GM10248 (cell line): Measurements from ENCODE around the gene POLR1C.

ENCODE experiments used
- CTCF ChIA-PET: fragments of 300-600 bp; sonication (Branson Sonifier 250); formaldehyde crosslinking; extraction: SDS; loops from one replicate; lab custom pipeline; 2021; ENCODE audit warnings: antibody characterized with exemption; lab: Yijun Ruan, JAX
- POLR2A ChIA-PET: fragments of 350-650 bp; sonication (Branson Sonifier 250); formaldehyde crosslinking; extraction: SDS; loops from one replicate; lab custom pipeline; 2020; ENCODE audit warnings: antibody characterized with exemption; lab: Yijun Ruan, JAX
- DNase-seq: peaks from one replicate; pipeline ENCODE4 v3.0.0; 2012; ENCODE audit errors: extremely low spot score
- CTCF ChIP-seq: IDR thresholded peaks from 2 replicates; pipeline ENCODE4 v1.5.1; 2012; ENCODE audit warnings: mild to moderate bottlenecking, low read depth; ENCODE audit errors: extremely low read depth, missing control alignments, control extremely low read depth

The POLR1C gene

GRCh38 chr6:43469947-43470346 lies 46.9 kb upstream of the POLR1C start:
- POLR2A ChIA-PET = interaction anchor here (0.7 kb wide), 3 partner anchors 28 to 155 kb away, joined by 4 to 5 read pairs (median 4); no protein-coding TSS in a partner anchor
- CTCF ChIA-PET = interaction anchor here (1.0 to 2.7 kb wide), 2 partner anchors 10 to 19 kb away, joined by 3 to 11 read pairs; no protein-coding TSS in a partner anchor
- TF ChIP-seq CTCF = no peak
- DNase-seq = no peak

GRCh38 chr6:43471399-43471798 lies 45.5 kb upstream of the POLR1C start:
- TF ChIP-seq CTCF = no peak
- DNase-seq = no peak
- ChIA-PET CTCF (interaction anchor here (0.7 to 2.7 kb wide), 9 partner anchors 9 to 242 kb away, joined by 3 to 15 read pairs (median 3); partner anchors contain the start of gene DNPH1), POLR2A (no interaction called here)

GRCh38 chr6:43472515-43472914 lies 44.4 kb upstream of the POLR1C start:
- TF ChIP-seq CTCF = no peak
- no peak for DNase-seq
- ChIA-PET CTCF (interaction anchor here (1.3 to 2.0 kb wide), 4 partner anchors 19 to 208 kb away, joined by 3 to 15 read pairs (median 4); no protein-coding TSS in a partner anchor), POLR2A (no interaction called here)

GRCh38 chr6:43475516-43475915 lies 41.4 kb upstream of the POLR1C start:
- no peak for TF ChIP-seq CTCF
- ChIA-PET CTCF (interaction anchor here (4.0 kb wide), 1 partner anchor 31 kb away, joined by 21 read pairs; no protein-coding TSS in a partner anchor), POLR2A (no interaction called here)
- no peak for DNase-seq

- ChIA-PET POLR2A (interaction anchor here (0.6 kb wide), 2 partner anchors 30 to 33 kb away, joined by 3 read pairs; partner anchors contain the start of gene LRRC73), CTCF (interaction anchor here (1.2 to 4.0 kb wide), 3 partner anchors 13 to 30 kb away, joined by 3 to 21 read pairs (median 4); no protein-coding TSS in a partner anchor)
- DNase-seq = no peak
- no peak for TF ChIP-seq CTCF
Observed at GRCh38 chr6:43476746-43477145, 40.1 kb upstream of the POLR1C start.

GRCh38 chr6:43477235-43478007 lies 39.5 kb upstream of the POLR1C start, which contains the start of gene TJAP1:
TJAP1 (plus strand) TSS chr6:43477570; CDS start chr6:43499002, 21,432 bp downstream.
- ChIA-PET POLR2A (interaction anchor here (0.6 to 1.0 kb wide), 5 partner anchors 19 to 164 kb away, joined by 3 to 6 read pairs (median 3); partner anchors contain the start of gene LRRC73), CTCF (interaction anchor here (1.0 to 4.0 kb wide), 4 partner anchors 12 to 29 kb away, joined by 3 to 21 read pairs (median 4); no protein-coding TSS in a partner anchor)
- DNase-seq = peak; percentile 96
- TF ChIP-seq CTCF = no peak
